Fibroblast of peridontal ligament (primary cell): Measurements from ENCODE around the gene CAMK2D.
"Not testable (repeated sequence)": the region's sequence is repeated elsewhere in the genome, so short reads cannot be mapped to it uniquely, and the experiment has no call there.

Experiments
- DNase-seq: peaks from one replicate; pipeline ENCODE4 v3.0.0-alpha.2; 2010; ENCODE audit errors: extremely low read depth

CAMK2D gene

DNA sequence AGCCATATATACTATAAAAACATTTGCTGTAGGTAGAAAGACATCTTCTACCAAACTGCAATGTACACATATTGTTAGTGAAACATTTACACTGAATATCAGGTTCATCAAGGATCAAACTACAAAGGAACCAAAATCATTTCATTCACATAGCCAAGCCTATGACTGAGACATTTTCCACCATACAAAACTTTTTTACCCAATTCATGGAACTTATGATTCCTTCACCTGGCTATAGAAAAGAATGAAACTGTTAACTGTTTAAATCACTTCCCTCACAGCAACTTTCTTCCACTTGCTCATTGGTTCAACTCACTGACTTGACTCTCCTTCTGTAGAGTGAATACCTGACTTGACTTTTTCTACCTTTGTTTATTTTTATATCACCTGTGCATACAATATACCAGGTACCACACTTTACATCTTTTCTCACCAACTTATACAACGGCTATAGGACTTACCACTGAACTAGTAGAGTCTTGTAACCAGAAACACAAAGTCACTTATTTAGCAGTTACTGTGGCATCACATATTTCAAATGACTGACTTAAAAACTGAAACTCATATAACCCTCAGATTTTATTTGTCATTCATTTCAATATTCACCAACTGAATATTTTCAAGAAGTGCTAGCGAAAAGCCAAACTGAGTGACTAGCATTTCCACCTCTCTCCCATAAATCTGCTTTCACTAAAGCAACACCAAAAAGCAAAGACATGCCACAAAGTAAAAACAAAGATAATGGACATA lies 30.9 kb downstream of the CAMK2D start:
- DNase-seq = no peak

DNA sequence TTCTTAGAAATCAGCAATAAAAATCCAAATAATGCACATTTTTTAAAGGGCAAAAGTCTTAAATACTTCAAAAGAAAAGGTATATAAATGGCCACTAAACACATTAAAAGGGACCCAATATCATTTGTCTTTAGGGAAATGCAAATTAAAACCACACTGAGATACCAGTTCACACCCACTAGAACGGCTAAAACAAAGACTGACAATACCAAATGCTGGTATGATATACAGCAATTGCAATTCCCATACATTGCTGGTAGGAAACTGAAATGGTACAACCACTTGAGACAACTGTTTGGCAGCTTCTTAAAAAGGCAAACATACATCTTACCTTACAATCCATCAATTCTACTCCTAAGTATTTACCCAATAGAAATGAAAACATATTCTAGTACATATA lies 33.7 kb downstream of the CAMK2D start:
- no peak for DNase-seq

DNA sequence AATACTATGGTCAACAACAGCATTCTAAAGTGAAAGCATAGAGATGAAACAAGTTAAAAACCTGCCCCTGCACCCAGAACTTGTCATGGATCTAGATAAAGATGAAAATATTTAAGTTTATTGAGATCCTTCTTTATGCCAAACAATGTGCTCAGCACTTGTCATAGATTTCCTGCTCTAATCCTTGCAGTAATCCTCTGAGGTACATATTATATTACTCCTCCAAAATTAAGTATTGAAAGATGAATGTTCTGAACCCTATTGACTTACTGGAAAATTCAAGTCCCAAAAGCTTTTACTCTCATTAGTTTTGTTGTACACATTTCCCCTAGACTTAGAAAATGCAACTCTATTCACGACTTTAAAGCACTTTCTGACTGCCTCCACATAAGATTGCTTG lies 35.6 kb downstream of the CAMK2D start:
- DNase-seq = no peak

DNA sequence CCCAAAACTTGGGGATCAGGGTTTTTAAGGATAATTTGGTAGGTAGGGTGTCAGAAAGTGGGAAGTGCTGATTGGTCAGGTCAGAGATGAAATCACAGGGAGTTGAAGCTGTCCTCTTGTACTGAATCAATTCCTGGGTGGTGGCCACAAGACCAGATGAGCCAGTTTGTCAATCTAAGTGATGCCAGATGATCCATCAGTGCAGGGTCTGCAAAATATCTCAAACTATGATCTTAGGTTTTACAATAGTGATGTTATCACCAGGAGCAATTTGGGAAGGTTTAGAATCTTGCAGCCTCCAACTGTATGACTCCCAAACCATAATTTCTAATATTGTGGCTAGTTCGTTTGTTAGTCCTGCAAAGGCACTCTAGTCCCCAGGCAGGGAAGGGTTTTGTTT lies 43.3 kb downstream of the CAMK2D start:
- DNase-seq = no peak

DNA sequence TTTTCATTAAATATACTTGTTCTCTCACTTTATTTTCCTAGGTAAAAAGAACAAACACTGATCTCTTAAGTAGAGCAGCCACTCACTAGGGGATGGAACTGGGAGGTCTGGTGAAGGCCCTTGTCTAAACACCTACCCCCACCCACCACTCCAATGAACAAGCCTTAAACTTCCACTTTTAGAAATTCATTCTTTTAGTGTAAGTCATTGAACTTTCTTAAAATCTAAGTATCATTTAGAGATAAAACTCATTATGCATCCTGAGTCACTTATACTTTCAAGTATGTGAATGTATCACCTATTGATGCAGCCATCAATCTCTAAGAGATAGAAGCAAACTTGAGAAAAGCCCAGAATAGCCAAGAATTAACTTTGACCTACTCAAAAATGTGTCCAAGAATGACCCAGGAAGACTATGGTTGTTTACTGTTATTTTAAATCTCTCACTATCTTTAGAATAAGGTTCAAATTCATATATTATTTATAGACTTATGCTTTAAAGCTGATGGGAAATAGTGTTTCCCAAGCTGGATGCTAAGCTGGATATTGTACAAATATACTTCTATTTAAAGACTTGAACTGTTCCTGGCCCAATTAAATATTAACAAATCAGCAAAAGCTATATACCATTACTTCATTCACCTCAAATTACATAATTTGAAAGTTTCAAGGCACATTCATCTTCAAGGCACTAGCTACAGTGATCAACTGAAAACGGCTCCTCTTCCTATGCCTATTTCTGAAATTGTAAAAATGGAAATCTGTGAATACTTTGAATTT lies 49.5 kb downstream of the CAMK2D start:
- no peak for DNase-seq

DNA sequence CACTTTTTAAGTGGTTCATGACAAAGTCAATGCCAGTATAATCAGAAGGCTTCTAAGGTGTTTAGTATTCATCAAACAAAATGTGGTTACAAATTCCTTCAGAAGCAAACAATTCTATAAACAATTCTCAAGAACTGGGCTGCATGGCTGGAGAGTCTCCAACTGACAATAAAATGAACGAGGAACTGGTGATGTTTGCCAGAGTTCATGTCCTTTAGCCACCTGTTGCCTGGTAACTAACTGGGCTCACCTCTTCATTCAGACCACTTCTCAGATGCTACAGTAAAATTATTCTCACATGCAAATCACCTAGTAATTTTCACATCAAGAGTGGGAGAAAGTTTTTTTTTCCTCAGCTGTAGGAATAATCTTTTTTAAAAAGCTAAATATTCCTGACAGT lies 53.3 kb downstream of the CAMK2D start:
- DNase-seq = peak; percentile 31

DNA sequence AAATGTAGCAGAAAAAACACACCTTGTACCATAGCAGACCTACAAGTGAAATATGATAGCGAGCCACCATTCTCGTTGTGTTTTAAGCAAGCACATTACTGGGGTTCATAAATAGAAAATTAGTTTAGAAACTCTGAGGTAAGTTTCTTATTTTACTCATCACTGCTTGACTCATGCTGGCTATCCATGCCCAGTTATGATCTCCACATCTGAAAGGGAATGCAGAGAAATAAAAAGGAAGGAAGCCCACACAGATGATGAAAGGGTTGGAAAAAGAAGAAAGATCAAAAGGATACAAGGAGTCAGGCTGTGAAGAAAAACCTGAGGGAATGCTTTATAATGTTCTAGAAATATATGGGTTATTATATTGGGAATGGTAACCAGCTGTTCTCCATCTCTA lies 54.5 kb downstream of the CAMK2D start:
- DNase-seq = peak; percentile 59

DNA sequence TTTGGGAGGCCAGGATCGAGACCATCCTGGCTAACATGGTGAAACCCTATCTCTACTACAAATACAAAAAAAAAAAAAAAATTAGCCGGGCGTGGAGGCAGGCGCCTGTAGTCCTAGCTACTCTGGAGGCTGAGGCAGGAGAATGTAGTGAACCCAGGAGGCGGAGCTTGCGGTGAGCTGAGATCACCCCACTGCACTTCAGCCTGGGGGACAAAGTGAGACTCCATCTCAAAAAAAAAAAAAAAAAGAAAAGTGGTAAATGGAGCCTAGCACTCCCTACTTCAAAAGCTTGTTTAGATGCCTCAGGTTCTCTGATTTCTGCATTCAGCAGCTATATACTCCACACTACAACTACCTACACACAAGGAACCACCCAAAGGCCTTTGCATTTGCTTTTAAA lies 56.4 kb downstream of the CAMK2D start:
- DNase-seq = not testable (repeated sequence)

DNA sequence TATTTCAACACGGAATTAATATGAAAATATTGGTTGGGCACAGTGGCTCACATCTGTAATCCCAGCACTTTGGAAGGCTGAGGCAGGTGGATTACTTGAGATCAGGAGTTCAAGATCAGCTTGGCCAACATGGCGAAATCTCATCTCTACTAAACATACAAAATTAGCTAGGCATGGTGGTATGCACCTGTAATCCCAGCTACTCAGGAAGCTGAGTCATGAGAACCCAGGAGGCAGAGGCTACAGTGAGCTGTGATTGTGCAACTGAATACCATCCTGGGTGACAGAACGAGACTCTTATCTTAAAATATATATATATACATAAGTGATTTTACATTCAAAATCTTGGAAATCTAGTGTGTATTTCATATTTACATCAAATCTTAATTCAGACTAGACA lies 58.9 kb downstream of the CAMK2D start:
- DNase-seq = not testable (repeated sequence)

DNA sequence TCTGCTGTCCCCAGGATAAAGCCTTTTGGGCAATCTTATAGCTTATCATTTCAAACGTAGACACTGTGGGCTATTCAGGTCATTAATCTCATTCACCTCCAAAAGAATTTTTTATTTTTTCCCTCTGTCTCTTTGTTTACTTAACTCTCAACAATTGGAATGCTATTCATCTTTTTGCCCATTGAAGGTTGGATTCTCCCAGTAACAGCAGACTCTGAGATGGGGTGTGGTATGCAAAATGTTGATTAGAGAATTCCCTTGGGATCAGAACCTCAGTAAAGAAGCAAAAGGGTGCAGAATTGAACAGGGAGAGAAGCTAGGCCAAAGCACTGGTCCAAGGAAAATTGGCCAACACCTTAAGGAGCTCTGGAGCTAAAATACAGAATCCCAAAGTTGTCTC lies 60.4 kb downstream of the CAMK2D start:
- DNase-seq = no peak

DNA sequence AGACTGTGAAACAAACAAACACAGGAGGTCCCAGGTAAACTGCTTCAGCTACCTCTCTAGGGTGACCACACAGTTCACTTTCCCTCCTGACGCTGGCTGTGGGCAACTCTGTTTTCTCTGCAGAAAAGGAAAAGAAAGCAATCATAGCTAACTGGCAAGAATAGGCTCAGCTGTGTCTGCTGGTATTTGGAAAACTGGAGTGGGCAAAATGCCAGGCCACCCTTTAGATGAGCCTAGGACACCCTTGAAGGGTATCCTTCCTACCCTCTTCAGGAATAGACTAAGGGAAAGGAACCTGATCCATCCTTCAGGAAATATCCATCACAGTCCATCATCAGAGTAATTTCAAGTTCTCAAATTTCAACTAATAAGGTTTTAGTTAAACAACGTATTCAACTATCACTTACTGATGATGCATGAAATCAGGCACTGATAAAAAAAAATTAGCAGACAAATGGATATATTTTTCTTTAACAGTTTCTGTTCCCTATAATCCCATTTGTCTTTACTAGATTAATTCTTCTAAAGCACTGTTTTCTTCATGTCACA lies 60.9 kb downstream of the CAMK2D start:
- peak; percentile 37 for DNase-seq

DNA sequence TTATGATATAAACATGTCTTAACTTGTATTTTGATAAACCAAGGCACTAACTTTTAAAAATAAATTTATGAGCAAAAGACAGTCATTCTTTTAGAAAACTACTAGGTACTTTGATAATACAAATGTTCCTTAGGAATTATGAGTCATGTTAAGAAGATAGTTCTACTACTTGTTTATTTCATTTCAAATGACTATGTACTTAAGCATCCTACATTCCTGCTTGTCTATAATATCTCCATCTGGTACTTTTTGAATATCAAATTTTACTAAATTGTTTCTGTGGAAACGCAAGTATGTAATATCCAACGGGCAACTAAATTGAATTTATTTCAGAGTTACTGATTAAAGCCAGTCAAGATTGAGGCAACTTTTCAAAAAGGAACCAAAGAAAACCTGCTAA lies 61.8 kb downstream of the CAMK2D start:
- peak; percentile 76 for DNase-seq

DNA sequence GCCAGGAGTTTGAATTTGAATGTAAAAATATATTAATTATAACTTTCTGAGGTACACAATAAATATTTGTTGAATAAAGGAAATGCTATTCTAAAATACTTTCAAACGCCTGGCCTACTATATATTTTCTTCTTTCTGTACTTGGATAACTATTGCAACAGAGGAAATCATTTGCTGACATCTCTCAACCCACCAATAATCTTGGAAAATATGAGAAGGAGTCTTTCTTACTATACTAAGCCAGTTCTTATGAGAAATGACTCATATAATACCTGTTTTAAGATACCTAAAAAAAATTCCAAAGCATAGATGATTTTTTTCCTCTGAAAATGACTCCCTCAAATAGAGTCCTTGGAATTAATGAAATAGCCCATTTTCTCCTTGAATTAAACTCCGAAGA lies 64.1 kb downstream of the CAMK2D start:
- DNase-seq = no peak

DNA sequence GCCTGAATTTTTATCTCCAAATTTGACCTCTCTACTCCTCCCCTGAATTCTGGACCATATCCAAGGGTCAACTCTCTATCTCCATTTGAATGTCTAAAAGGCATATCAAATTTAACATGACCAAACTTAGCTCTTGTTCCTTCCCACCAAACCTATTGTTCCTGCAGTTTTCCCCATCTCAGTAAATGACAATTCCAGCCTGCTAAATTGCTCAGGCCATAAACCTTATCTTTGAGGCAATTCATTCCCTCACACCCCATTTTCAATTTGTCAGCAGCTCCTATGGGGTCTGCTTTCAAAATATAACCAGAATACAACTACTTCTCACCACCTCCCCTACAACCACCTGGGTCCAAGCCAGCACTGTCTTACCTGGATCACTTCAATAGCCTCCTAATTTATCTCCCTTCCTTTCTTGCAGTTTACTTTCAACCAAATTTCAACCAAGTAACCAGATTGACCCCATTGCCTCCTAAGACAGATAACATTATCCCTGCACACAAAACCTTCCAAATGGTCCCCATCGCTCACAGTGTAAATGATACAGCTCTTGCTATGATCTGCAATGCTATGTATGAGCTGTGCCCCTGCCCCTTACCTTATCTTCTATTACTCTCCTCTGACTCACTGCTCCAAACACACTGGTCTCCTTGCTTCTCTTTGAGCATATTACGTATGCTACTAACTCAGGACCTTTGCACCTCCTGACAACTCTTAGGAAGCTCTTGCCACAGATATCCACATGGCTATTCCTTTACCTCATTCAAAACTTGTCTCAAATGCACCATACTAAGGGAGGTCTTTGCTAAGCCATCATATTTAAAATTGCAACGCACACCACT lies 66.0 kb downstream of the CAMK2D start:
- no peak for DNase-seq

DNA sequence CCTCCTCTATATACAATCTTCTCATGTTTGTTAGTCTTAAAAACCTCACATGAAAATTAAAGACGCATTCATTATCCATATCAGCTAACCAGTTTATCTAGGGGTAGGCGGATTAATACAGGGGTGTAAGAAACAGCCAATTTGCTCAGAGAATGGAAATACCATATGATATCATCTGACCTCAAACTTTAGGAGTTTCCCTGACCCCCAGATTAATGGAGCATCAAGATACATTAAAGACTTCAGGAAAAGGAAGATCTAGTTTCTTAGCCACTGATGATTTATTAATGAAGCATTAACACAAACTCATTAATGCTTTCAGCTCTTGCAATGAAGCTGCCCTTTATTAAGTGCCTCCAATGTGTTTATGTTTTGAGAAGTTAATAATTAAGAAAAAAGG lies 67.5 kb downstream of the CAMK2D start:
- DNase-seq = no peak

DNA sequence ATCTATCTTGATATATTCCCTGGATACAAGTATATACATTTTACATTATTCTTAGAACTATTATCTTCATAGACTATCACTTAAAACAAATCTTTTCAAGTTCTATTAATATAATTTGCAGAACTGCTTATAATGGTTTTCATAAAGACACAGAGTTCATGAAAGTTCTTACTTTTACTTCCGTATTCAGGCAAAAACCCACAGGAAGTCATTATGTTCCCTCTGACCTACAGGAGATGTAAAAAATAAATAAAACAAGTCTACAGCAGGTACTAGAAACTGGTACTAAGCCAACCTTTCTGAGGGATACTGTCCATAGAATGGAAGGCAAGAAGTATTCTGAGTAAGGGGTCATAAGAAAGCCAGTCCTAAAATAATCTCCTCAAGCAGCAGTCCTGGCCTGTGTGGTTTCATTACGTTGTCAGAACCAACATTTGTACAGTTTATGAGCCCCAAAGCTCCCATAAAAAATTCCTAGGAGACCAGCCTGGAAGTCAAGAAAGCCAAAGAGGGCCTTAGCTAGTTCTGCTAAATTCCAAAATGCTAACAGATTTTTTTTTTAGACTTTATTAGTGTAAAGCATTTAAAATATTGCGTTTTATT lies 68.6 kb downstream of the CAMK2D start:
- DNase-seq = no peak

DNA sequence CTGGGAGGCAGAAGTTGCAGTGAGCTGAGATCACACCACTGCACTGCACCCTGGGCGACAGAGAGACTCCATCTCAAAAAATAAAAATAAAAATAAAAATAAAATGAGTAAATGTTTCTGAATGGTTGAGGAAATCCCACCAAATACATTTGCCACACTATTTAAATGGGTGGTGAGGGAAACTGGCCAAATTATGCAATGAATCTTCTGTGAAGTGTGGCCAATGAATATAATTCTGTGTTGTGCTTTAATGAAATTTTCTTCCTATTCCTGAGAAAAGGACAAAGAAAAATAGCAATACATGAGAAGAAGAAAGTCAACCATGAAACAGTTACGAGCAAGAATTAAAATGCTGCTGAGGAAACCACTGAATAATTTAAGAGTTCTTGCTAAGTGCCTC lies 69.9 kb downstream of the CAMK2D start:
- DNase-seq = no peak

DNA sequence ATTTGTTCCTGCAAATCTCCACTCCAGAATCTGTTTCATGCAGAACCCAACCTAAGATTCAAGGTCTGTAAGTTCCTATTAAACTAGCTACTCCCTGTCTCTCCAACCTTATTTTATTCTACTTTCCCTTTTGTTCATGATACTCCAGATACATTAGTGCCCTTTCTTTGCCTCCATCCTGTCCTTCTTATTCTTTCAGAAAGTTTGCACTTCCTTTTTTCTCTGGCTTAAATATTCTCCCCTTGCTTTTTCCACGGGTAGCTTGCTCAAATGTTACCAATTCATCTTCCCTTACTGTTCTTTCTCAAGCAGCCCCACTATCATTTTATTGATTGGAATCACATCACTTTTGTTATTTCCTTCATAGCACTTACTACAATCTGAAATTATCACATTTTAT lies 72.1 kb downstream of the CAMK2D start:
- no peak for DNase-seq

DNA sequence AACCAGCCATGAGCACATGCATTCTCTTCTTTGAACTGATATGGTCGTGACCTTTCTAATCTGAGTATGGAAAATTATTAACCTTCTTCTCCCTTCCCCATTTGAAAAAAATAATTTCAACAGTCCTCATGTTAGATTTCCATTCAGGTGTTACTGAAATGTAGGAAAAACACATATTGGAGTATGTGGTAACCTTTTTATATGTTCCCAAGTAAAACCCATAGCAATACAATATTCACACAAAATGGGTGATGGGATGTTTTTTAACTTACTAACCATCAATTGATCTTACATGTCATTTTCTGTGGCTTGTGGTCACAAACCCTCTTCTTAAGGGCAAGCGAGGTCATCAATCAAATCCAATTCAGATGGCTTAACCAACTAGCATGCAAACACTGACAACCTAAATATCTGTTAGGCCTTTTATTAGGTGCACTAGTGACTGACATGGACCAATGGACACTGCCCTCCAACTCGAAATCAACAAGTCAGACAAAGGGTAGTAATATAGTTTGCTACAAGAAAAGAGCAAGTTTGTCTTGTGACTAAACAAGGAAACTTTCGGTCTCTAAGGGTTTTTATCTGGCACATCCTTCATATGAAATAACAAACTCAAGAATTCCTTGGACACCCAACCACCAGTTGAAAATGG lies 74.3 kb downstream of the CAMK2D start:
- peak; percentile 74 for DNase-seq

DNA sequence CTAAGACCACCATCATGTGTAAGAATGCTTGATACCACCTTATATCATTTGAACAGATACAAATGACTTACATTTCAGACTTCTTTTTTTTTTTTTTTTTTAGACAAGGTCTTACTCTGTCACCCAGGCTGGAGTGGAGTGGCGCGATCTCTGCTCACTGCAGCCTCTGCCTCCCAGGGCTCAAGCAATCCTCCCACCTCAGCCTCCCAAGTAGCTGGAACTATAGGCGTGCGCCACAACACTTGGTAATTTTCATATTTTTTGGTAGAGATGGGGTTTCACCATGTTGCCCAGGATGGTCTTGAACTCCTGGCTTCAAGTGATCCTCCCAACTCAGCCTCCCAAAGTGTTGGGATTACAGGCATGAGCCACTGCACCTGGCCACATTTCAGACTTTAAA lies 76.4 kb downstream of the CAMK2D start:
- DNase-seq = not testable (repeated sequence)

DNA sequence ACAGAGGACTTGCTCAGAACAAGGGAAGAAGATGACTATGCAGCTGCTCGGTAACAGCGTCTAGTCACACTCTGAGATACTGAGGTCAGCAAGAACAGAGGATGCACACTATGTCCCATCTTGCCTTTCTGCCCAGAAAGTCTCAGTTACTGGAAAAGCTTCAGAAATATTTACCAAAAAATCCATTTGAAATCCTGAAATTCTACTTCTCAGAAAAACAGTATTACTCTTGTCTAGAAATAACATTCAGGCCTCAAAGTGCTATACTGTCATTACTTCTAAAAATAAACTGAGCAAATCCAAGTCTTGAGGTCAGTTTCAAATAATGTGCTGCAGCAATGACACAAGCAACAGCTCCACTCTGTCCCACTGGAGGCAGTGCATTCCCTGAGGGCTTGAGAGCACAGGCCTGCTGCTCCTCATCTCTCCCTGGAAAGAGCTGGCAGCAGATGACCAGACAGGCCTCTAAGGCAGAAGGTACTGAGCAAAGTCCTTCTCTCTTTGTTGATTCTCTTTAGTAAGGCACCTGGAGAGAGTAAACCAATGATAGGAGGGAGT lies 76.9 kb downstream of the CAMK2D start:
- DNase-seq = peak; percentile 72
